Colonic mucosa (tissue), 4 donors: ENCODE measurements around the gene RGCC. TPM values are rescaled to one million over a fixed set of nuclear protein-coding genes. Genes with fewer than 3 reads are reported as not detected.

ENCODE experiments used
- DNase-seq: peaks from one replicate; pipeline ENCODE4 v3.0.0-alpha.2; 2020
- H3K27ac ChIP-seq: fragments of 200-600 bp; one replicate; pipeline ENCODE4 v1.8.0; 2021
- H3K27me3 ChIP-seq: fragments of 200-600 bp; one replicate; pipeline ENCODE4 v1.8.0; 2021
- H3K36me3 ChIP-seq: fragments of 200-600 bp; one replicate; pipeline ENCODE4 v1.8.0; 2021
- H3K4me1 ChIP-seq: fragments of 200-600 bp; one replicate; pipeline ENCODE4 v1.8.0; 2021; ENCODE audit warnings: mild to moderate bottlenecking
- H3K4me3 ChIP-seq: fragments of 200-600 bp; one replicate; pipeline ENCODE4 v1.8.0; 2021
- H3K9ac ChIP-seq, 2 donors: one replicate each; pipeline ENCODE4 v1.7.0; 2013; ENCODE audit warnings: control low read depth in 2 of 2, low read depth in 2 of 2, low read length in 2 of 2
- H3K9me3 ChIP-seq: fragments of 200-600 bp; one replicate; pipeline ENCODE4 v1.8.0; 2021
- intact Hi-C: fragments of 100-400 bp; cut with DNase I; formaldehyde crosslinking; loops from one replicate; pipeline ENCODE4 v1.14.1; 2022
- total RNA-seq, 2 donors: library from RNA; stranded (reverse); fragmentation: NEBNext Ultra II Directional in 1 of 2; extraction: Animal tissue kit (Norgen Biotek cat#: 25700) in 1 of 2; gene quantifications; one replicate each; pipeline ENCODE4 v1.2.1, GENCODE V29; 2021
- TF ChIP-seq, protein P1 (sequence below): fragments of 200-600 bp; IDR thresholded peaks from one replicate; pipeline ENCODE4 v1.8.0; 2022; ENCODE audit warnings: antibody characterized with exemption, mild to moderate bottlenecking
- donor health status: healthy.
- donor health status: DM: no; HTN: no; CAD: no.
- donor health status: DM: no; HTN: no; CAD: no.

Gene RGCC
- total RNA-seq, 2 donors from 2014 or later = 5.6 to 10.4 TPM

DNA sequence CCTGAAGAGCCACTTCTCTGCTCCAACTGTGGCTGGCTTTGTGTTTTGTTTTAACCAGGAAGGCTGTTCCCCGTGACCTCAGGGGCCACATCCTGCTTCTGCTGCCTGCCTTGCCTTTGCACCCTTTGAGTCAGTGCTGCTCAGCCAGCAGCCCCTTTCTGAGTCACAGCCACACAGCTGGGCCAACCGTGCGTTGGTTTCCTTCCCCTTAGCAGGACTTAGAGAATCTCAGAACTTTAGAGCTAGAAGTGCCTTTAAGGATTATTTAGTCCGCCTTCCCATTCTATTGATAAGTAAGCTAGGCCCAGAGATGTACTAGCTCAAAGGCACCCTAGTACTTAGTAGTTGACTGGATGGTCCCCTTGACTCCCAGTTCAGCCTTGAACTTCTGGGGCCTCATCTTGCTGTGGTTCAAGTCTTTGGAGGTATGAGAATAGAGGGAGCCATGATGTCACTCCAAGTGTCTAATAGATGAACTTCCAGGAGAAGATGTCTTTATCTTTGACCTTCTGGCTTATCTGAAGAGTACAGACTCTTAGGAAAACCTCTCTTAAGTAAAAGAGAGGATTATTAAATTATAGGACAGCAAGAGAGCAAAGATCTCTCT lies 8.0 kb downstream of the RGCC start:
- Histone ChIP-seq H3K4me1 (no peaks in the 10 kb centered on the region), H3K4me3 (no peak overlapping the region), H3K27ac (peak overlapping the region; percentile 52), H3K9me3 (no peaks in the 10 kb centered on the region), H3K36me3 (no peaks in the 10 kb centered on the region), H3K9ac (no peak overlapping the region), H3K27me3 (no peaks in the 10 kb centered on the region)
- TF ChIP-seq, protein P1, sequence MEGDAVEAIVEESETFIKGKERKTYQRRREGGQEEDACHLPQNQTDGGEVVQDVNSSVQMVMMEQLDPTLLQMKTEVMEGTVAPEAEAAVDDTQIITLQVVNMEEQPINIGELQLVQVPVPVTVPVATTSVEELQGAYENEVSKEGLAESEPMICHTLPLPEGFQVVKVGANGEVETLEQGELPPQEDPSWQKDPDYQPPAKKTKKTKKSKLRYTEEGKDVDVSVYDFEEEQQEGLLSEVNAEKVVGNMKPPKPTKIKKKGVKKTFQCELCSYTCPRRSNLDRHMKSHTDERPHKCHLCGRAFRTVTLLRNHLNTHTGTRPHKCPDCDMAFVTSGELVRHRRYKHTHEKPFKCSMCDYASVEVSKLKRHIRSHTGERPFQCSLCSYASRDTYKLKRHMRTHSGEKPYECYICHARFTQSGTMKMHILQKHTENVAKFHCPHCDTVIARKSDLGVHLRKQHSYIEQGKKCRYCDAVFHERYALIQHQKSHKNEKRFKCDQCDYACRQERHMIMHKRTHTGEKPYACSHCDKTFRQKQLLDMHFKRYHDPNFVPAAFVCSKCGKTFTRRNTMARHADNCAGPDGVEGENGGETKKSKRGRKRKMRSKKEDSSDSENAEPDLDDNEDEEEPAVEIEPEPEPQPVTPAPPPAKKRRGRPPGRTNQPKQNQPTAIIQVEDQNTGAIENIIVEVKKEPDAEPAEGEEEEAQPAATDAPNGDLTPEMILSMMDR = no peak
- peak; percentile 33 for DNase-seq
- intact Hi-C loops = loop anchor here (10.0 kb wide), 1 partner anchor 179 kb away; no protein-coding TSS in a partner anchor

DNA sequence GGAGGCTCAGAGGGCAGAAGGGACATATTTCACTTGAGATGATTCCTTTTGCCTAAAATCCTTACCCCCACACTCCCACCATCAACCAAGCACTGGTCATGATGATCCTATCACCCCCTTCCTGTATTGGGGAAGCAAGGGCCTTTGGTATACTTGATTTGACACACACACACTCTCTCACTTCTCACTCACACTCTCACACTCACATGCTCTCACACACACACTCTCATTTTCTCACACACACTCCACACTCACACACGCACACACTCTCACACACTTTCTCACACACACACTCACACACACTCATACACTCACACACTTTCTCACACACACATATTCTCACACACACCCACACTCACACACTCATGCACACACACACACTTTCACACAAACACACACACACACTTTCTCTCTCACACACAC lies 8.6 kb downstream of the RGCC start:
- Histone ChIP-seq H3K4me3 (no peak overlapping the region), H3K9ac (no peak overlapping the region), H3K36me3 (no peaks in the 10 kb centered on the region), H3K4me1 (no peaks in the 10 kb centered on the region), H3K27me3 (no peaks in the 10 kb centered on the region), H3K9me3 (no peaks in the 10 kb centered on the region), H3K27ac (peak overlapping the region; percentile 12)
- DNase-seq = no peak
- TF ChIP-seq, protein P1 = no peak
- intact Hi-C loops = loop anchor here (10.0 kb wide), 1 partner anchor 179 kb away; no protein-coding TSS in a partner anchor

DNA sequence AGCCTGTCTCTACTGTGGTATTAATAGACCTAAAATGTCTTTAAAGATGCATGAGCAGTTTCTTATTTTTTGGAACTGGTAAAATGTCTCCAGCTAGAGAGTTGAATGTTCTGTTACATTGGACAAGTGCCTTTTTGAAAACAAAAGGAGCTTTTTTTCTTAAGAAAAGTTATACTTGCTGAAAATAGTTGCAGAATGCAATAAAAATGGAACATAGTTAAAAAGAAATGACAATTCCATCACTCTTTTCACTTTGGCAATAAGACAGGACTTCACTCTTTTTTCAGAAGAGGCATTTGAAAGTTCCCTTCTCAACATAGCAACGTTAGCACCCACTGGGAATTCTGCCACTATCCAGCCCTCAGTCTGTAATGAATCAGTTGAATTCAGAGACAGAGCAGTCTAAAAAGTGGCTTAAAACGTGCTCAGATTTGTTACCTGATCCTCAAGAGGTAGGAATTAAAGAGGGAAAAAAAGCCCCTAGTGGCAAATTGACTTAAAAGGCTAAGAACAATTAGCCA lies 10.1 kb downstream of the RGCC start:
- Histone ChIP-seq H3K36me3 (no peaks in the 10 kb centered on the region), H3K9me3 (no peaks in the 10 kb centered on the region), H3K27me3 (no peaks in the 10 kb centered on the region), H3K4me3 (no peak overlapping the region), H3K9ac (no peak overlapping the region), H3K4me1 (no peaks in the 10 kb centered on the region), H3K27ac (no peak overlapping the region)
- intact Hi-C loops = loop anchor here (10.0 kb wide), 1 partner anchor 177 kb away; no protein-coding TSS in a partner anchor
- no peak for DNase-seq
- TF ChIP-seq, protein P1 = no peak

DNA sequence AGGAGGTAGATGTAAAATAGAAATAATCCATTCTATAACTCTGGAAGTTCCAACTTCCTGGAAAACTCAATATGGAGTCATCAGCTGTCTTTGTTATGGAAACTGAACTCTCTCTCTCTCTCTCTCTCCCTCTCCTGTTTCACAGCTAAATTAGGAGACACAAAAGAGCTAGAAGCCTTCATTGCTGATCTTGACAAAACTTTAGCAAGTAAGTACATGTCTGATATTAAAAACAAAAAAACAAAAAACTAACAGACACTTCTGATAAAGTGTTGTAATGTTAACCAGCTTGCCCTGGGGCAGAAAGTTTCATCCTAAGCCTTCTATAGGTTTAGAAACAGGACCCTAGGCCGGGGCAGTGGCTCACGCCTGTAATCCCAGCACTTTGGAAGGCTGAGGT lies 11.3 kb downstream of the RGCC start:
- H3K36me3 ChIP-seq = no peaks in the 10 kb centered on the region

DNA sequence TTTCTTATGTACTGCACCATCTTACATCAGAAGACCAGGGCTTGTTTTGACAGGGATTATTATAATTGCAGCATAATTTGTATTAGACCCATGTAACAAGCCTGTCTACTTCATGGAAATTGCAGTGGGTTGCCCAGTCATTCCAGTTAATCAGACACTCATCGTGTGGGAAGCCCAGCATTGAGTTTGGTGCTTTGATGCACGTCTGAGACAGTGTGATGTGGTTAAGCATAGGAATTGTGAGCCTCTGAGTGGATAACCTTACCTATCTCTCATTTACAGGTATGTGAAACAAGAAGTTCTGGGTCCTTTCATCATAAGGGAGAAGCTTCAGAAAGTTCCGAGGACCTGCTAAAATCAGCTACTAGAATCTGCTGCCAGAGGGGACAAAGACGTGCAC lies 12.8 kb downstream of the RGCC start:
- TF ChIP-seq, protein P1 = no peak
- Histone ChIP-seq H3K4me1 (no peaks in the 10 kb centered on the region), H3K9me3 (no peaks in the 10 kb centered on the region), H3K4me3 (no peak overlapping the region), H3K36me3 (no peaks in the 10 kb centered on the region), H3K27ac (no peak overlapping the region), H3K9ac (no peak overlapping the region), H3K27me3 (no peaks in the 10 kb centered on the region)
- intact Hi-C loops = no loop called here
- DNase-seq = no peak

More for the DNA sequence above, 11.3 kb downstream of the RGCC start:
- Histone ChIP-seq H3K27ac (no peak overlapping the region), H3K27me3 (no peaks in the 10 kb centered on the region), H3K9ac (no peak overlapping the region), H3K9me3 (no peaks in the 10 kb centered on the region), H3K4me1 (no peaks in the 10 kb centered on the region), H3K4me3 (no peak overlapping the region)
- TF ChIP-seq, protein P1 = no peak
- intact Hi-C loops = loop anchor here (10.0 kb wide), 1 partner anchor 176 kb away; no protein-coding TSS in a partner anchor
- DNase-seq = no peak
